Ovary (tissue), 3 donors: Measurements from ENCODE around the gene DTYMK.

ENCODE experiments used
- EP300 ChIP-seq: sonication (generic); formaldehyde crosslinking; IDR thresholded peaks from one replicate; pipeline ENCODE4 v1.6.1; 2017; ENCODE audit warnings: antibody characterized with exemption
- TF ChIP-seq, protein P1 (sequence below), 3 donors: fragments of 450-650 bp in 2 of 3; fragments of 200-600 bp in 1 of 3; IDR thresholded peaks; one replicate each; pipeline versions ENCODE4 v1.5.1 to v1.8.0; 2016 to 2022; ENCODE audit warnings: antibody characterized with exemption in 3 of 3, mild to moderate bottlenecking in 1 of 3
- donor health status: DM: no; HTN: no; CAD: no.

DNA sequence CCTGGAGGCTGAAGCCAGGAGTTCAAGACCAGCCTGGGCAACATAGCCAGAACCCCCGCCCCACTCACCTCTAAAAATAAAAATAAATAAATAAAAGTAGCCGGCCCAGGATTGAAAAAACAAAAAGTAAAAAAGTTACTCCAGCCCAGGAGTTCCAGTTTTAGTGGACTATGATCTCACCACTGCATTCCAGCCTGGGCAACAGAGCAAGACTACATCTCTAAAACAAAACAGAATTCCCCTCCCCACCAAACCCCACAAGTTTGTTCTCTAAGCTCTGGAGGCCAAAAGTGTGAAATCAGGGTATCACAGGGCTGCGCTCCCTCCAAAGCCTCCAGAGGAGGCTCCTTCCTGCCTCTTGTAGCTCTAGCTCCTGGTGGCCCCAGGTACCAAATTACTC, 49.5 kb upstream of the DTYMK start:
- TF ChIP-seq EP300: no peak
- TF ChIP-seq, protein P1, sequence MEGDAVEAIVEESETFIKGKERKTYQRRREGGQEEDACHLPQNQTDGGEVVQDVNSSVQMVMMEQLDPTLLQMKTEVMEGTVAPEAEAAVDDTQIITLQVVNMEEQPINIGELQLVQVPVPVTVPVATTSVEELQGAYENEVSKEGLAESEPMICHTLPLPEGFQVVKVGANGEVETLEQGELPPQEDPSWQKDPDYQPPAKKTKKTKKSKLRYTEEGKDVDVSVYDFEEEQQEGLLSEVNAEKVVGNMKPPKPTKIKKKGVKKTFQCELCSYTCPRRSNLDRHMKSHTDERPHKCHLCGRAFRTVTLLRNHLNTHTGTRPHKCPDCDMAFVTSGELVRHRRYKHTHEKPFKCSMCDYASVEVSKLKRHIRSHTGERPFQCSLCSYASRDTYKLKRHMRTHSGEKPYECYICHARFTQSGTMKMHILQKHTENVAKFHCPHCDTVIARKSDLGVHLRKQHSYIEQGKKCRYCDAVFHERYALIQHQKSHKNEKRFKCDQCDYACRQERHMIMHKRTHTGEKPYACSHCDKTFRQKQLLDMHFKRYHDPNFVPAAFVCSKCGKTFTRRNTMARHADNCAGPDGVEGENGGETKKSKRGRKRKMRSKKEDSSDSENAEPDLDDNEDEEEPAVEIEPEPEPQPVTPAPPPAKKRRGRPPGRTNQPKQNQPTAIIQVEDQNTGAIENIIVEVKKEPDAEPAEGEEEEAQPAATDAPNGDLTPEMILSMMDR (IDR thresholded peaks at IDR 0.05): no peak
